HEK293 (cell line): Measurements from ENCODE around the gene ARHGAP28.

Experiments used
- CTCF ChIA-PET: fragments of 350-600 bp; formaldehyde crosslinking; extraction: SDS; loops from one replicate; lab custom pipeline; 2021; ENCODE audit warnings: antibody characterized with exemption; lab: Yijun Ruan, JAX
- POLR2A ChIA-PET: fragments of 300-600 bp; formaldehyde crosslinking; extraction: SDS; loops from one replicate; lab custom pipeline; 2020; ENCODE audit warnings: antibody characterized with exemption, inconsistent platforms; lab: Yijun Ruan, JAX
- H3K27ac ChIP-seq: fragments of 200-500 bp; sonication (Bioruptor generic); 2 replicates; pipeline ENCODE4 v1.5.1; 2014; ENCODE audit warnings: low read depth, low read length, control low read depth, inconsistent platforms; ENCODE audit errors: extremely low read depth
- H3K36me3 ChIP-seq, 2 experiments: fragments of 200-500 bp in 1 of 2; sonication (Bioruptor generic) in 1 of 2; 1 replicate in 1 of 2; 2 replicates in 1 of 2; pipeline ENCODE4 v1.5.1; 2014 to 2017; ENCODE audit warnings: inconsistent platforms in 2 of 2, low read length in 2 of 2; ENCODE audit not compliant: control insufficient read depth in 2 of 2, insufficient read depth in 1 of 2
- H3K4me1 ChIP-seq: fragments of 200-500 bp; sonication (Bioruptor generic); 2 replicates; pipeline ENCODE4 v1.5.1; 2014; ENCODE audit warnings: mild to moderate bottlenecking, low read length, inconsistent platforms; ENCODE audit not compliant: control insufficient read depth, insufficient read depth
- H3K4me3 ChIP-seq: 2 replicates; pipeline ENCODE4 v1.5.1; 2011; ENCODE audit warnings: low read depth, mild to moderate bottlenecking, control low read depth, low read length, moderate library complexity
- H3K9me3 ChIP-seq: fragments of 200-500 bp; sonication (Bioruptor generic); 2 replicates; pipeline ENCODE4 v1.5.1; 2014; ENCODE audit warnings: low read depth, low read length, inconsistent platforms; ENCODE audit not compliant: control insufficient read depth, insufficient read depth
- BCL11A ChIP-seq: fragments of 450-650 bp; formaldehyde crosslinking; IDR thresholded peaks from 2 replicates; pipeline ENCODE4 v1.5.1; 2016; ENCODE audit warnings: low read depth, missing biosample characterization, missing genetic modification characterization
- BCL11B ChIP-seq: fragments of 450-650 bp; formaldehyde crosslinking; IDR thresholded peaks from 2 replicates; pipeline ENCODE4 v1.5.1; 2016; ENCODE audit warnings: low read depth, missing biosample characterization, missing genetic modification characterization
- MYNN ChIP-seq: fragments of 450-650 bp; formaldehyde crosslinking; IDR thresholded peaks from 2 replicates; pipeline ENCODE4 v1.5.1; 2016; ENCODE audit warnings: missing biosample characterization, missing genetic modification characterization, borderline replicate concordance
- SALL2 ChIP-seq: fragments of 450-650 bp; formaldehyde crosslinking; IDR thresholded peaks from 2 replicates; pipeline ENCODE4 v1.5.0; 2017; ENCODE audit warnings: missing biosample characterization, mild to moderate bottlenecking, missing genetic modification characterization, borderline replicate concordance
- SCRT1 ChIP-seq: fragments of 450-650 bp; formaldehyde crosslinking; IDR thresholded peaks from 2 replicates; pipeline ENCODE4 v1.5.1; 2016; ENCODE audit warnings: missing biosample characterization, missing genetic modification characterization, borderline replicate concordance
- ZBTB48 ChIP-seq: fragments of 450-650 bp; formaldehyde crosslinking; IDR thresholded peaks from 2 replicates; pipeline ENCODE4 v1.5.1; 2016; ENCODE audit warnings: missing biosample characterization, missing genetic modification characterization
- ZFP41 ChIP-seq: fragments of 450-650 bp; formaldehyde crosslinking; IDR thresholded peaks from 2 replicates; pipeline ENCODE4 v1.5.1; 2016; ENCODE audit warnings: missing biosample characterization, missing genetic modification characterization, borderline replicate concordance
- ZIC2 ChIP-seq: fragments of 450-650 bp; formaldehyde crosslinking; IDR thresholded peaks from 2 replicates; pipeline ENCODE4 v1.5.1; 2016; ENCODE audit warnings: missing biosample characterization, missing genetic modification characterization
- ZNF138 ChIP-seq: fragments of 450-650 bp; formaldehyde crosslinking; IDR thresholded peaks from 2 replicates; pipeline ENCODE4 v1.5.1; 2016; ENCODE audit warnings: missing biosample characterization, missing genetic modification characterization, borderline replicate concordance
- ZNF146 ChIP-seq: fragments of 450-650 bp; formaldehyde crosslinking; IDR thresholded peaks from 2 replicates; pipeline ENCODE4 v1.5.1; 2016; ENCODE audit warnings: missing biosample characterization, missing genetic modification characterization
- ZNF239 ChIP-seq: fragments of 450-650 bp; formaldehyde crosslinking; IDR thresholded peaks from 2 replicates; pipeline ENCODE4 v1.5.1; 2016; ENCODE audit warnings: missing biosample characterization, missing genetic modification characterization
- ZNF26 ChIP-seq: fragments of 450-650 bp; formaldehyde crosslinking; IDR thresholded peaks from 2 replicates; pipeline ENCODE4 v1.5.1; 2016; ENCODE audit warnings: missing biosample characterization, missing genetic modification characterization
- ZNF280C ChIP-seq: fragments of 450-650 bp; formaldehyde crosslinking; IDR thresholded peaks from 2 replicates; pipeline ENCODE4 v1.5.1; 2016; ENCODE audit warnings: missing biosample characterization, missing genetic modification characterization
- ZNF354C ChIP-seq: fragments of 450-650 bp; formaldehyde crosslinking; IDR thresholded peaks from 2 replicates; pipeline ENCODE4 v1.5.1; 2016; ENCODE audit warnings: missing biosample characterization, missing genetic modification characterization, low read depth, borderline replicate concordance
- ZNF529 ChIP-seq: fragments of 450-650 bp; formaldehyde crosslinking; IDR thresholded peaks from 2 replicates; pipeline ENCODE4 v1.5.1; 2017; ENCODE audit warnings: missing genetic modification characterization, missing biosample characterization; ENCODE audit not compliant: insufficient replicate concordance
- ZNF571 ChIP-seq: fragments of 450-650 bp; formaldehyde crosslinking; IDR thresholded peaks from 2 replicates; pipeline ENCODE4 v1.5.0; 2017; ENCODE audit warnings: missing biosample characterization, missing genetic modification characterization
- ZNF600 ChIP-seq: fragments of 450-650 bp; formaldehyde crosslinking; IDR thresholded peaks from 2 replicates; pipeline ENCODE4 v1.5.1; 2016; ENCODE audit warnings: missing biosample characterization, missing genetic modification characterization
- ZNF624 ChIP-seq: fragments of 450-650 bp; formaldehyde crosslinking; IDR thresholded peaks from 2 replicates; pipeline ENCODE4 v1.5.1; 2017; ENCODE audit warnings: missing biosample characterization, missing genetic modification characterization
- ZNF785 ChIP-seq: fragments of 450-650 bp; formaldehyde crosslinking; IDR thresholded peaks from 2 replicates; pipeline ENCODE4 v1.5.1; 2016; ENCODE audit warnings: missing biosample characterization, missing genetic modification characterization
- ZSCAN16 ChIP-seq: fragments of 450-650 bp; formaldehyde crosslinking; IDR thresholded peaks from 2 replicates; pipeline ENCODE4 v1.5.1; 2016; ENCODE audit warnings: missing biosample characterization, missing genetic modification characterization
- TF ChIP-seq, protein P1 (sequence below): fragments of 450-650 bp; formaldehyde crosslinking; IDR thresholded peaks from 2 replicates; pipeline ENCODE4 v1.5.1; 2017; ENCODE audit warnings: missing biosample characterization, missing genetic modification characterization
- TF ChIP-seq, protein P2 (sequence below): fragments of 450-650 bp; formaldehyde crosslinking; IDR thresholded peaks from 2 replicates; pipeline ENCODE4 v1.5.1; 2016; ENCODE audit warnings: missing biosample characterization, missing genetic modification characterization
- TF ChIP-seq, protein P3 (sequence below): fragments of 450-650 bp; formaldehyde crosslinking; IDR thresholded peaks from 2 replicates; pipeline ENCODE4 v1.5.1; 2016; ENCODE audit warnings: missing biosample characterization, missing genetic modification characterization

Gene ARHGAP28

GRCh38 chr18:6775237-6775636, 45.7 kb downstream of the ARHGAP28 start:
- ChIA-PET POLR2A (no interaction called here), CTCF (no interaction called here)
- Histone ChIP-seq H3K9me3 (no peaks in the 10 kb centered on the region), H3K4me3 (no peak overlapping the region), H3K27ac (no peak overlapping the region), H3K4me1 (peaks cover 25% of the 10 kb centered on the region), H3K36me3 (no peaks in the 10 kb centered on the region)
- TF ChIP-seq MYNN (tag by site-specific recombination), result no peak
- TF ChIP-seq, protein P1, sequence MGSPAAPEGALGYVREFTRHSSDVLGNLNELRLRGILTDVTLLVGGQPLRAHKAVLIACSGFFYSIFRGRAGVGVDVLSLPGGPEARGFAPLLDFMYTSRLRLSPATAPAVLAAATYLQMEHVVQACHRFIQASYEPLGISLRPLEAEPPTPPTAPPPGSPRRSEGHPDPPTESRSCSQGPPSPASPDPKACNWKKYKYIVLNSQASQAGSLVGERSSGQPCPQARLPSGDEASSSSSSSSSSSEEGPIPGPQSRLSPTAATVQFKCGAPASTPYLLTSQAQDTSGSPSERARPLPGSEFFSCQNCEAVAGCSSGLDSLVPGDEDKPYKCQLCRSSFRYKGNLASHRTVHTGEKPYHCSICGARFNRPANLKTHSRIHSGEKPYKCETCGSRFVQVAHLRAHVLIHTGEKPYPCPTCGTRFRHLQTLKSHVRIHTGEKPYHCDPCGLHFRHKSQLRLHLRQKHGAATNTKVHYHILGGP (tag by site-specific recombination), result peak; percentile 58; the same call in 1 of the 2 replicates

DNA sequence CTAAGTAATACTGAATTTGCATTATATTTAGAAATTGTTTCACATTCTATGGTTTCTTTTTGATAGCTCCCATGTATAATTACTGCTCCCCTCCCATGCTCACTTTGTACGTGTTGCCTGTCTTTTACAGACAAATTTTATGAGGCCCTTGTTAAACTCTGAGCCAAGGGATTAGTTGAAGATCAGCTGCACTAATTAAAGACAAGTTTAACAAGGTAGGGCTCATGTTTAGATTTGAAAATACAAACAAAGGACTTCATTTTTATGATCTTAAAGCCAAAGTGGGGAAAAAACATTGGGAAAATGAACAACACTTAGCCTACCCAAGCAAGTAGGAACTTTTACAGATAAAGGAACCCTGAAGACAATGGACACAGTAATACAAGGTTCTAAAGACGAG, 46.2 kb downstream of the ARHGAP28 start:
- peaks cover 23% of the 10 kb centered on the region for H3K4me1 ChIP-seq
- H3K9me3 ChIP-seq, result no peaks in the 10 kb centered on the region
- ChIA-PET POLR2A (no interaction called here), CTCF (interaction anchor here (0.6 to 1.0 kb wide), 2 partner anchors 16 to 32 kb away, joined by 3 read pairs; no protein-coding TSS in a partner anchor)
- no peaks in the 10 kb centered on the region for H3K36me3 ChIP-seq
- no peak overlapping the region for H3K4me3 ChIP-seq
- peak overlapping the region; percentile 55 for H3K27ac ChIP-seq
- TF ChIP-seq, protein P2, sequence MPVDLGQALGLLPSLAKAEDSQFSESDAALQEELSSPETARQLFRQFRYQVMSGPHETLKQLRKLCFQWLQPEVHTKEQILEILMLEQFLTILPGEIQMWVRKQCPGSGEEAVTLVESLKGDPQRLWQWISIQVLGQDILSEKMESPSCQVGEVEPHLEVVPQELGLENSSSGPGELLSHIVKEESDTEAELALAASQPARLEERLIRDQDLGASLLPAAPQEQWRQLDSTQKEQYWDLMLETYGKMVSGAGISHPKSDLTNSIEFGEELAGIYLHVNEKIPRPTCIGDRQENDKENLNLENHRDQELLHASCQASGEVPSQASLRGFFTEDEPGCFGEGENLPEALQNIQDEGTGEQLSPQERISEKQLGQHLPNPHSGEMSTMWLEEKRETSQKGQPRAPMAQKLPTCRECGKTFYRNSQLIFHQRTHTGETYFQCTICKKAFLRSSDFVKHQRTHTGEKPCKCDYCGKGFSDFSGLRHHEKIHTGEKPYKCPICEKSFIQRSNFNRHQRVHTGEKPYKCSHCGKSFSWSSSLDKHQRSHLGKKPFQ, result no peak
- TF ChIP-seq SCRT1 (tag by site-specific recombination) (peak; percentile 83), BCL11A (tag by site-specific recombination) (no peak), MYNN (tag by site-specific recombination) (no peak), ZNF529 (tag by site-specific recombination) (no peak), ZSCAN16 (tag by site-specific recombination) (no peak), SALL2 (tag by site-specific recombination) (no peak), ZNF146 (tag by site-specific recombination) (no peak), ZNF239 (no peak), ZNF571 (tag by site-specific recombination) (no peak), ZIC2 (tag by site-specific recombination) (no peak), ZNF26 (no peak), ZNF280C (tag by site-specific recombination) (no peak), ZNF785 (no peak), ZFP41 (no peak), ZBTB48 (tag by site-specific recombination) (no peak), ZNF624 (tag by site-specific recombination) (no peak), ZNF354C (tag by site-specific recombination) (no peak), BCL11B (peak; percentile 68; the same call in 1 of the 2 replicates), ZNF138 (tag by site-specific recombination) (no peak), ZNF600 (tag by site-specific recombination) (no peak)
- TF ChIP-seq, protein P3, sequence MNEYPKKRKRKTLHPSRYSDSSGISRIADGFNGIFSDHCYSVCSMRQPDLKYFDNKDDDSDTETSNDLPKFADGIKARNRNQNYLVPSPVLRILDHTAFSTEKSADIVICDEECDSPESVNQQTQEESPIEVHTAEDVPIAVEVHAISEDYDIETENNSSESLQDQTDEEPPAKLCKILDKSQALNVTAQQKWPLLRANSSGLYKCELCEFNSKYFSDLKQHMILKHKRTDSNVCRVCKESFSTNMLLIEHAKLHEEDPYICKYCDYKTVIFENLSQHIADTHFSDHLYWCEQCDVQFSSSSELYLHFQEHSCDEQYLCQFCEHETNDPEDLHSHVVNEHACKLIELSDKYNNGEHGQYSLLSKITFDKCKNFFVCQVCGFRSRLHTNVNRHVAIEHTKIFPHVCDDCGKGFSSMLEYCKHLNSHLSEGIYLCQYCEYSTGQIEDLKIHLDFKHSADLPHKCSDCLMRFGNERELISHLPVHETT, result no peak
